Neural cell (in vitro differentiated cells): ENCODE measurements around the gene IFT122. TPM values are rescaled to one million over a fixed set of nuclear protein-coding genes. Genes with fewer than 3 reads are reported as not detected.

ENCODE experiments used
- H2AFZ ChIP-seq: fragments of 200-600, 300-800 bp; sonication (generic), shearing (Covaris generic); 2 replicates; pipeline ENCODE4 v1.6.0; 2014; ENCODE audit warnings: low read depth, mild to moderate bottlenecking, antibody characterized with exemption, low read length, moderate library complexity
- H3F3A ChIP-seq: fragments of 200-600 bp; shearing (Covaris generic); 2 replicates; pipeline ENCODE4 v1.6.1; 2016; ENCODE audit warnings: mild to moderate bottlenecking, moderate library complexity, mixed read lengths, antibody characterized with exemption, low read length; ENCODE audit not compliant: insufficient read depth, poor library complexity, severe bottlenecking
- H3K27ac ChIP-seq: fragments of 200-600, 300-800 bp; sonication (generic), shearing (Covaris generic); 2 replicates; pipeline ENCODE4 v1.5.1; 2014; ENCODE audit warnings: mild to moderate bottlenecking, low read length, moderate library complexity
- H3K27me3 ChIP-seq: fragments of 300-800, 200-600 bp; sonication (generic), shearing (Covaris generic); 2 replicates; pipeline ENCODE4 v1.6.0; 2014; ENCODE audit warnings: mild to moderate bottlenecking, low read depth, low read length, moderate library complexity; ENCODE audit not compliant: insufficient read depth
- H3K36me3 ChIP-seq: fragments of 300-800, 200-600 bp; sonication (generic), shearing (Covaris generic); 2 replicates; pipeline ENCODE4 v1.5.1; 2014; ENCODE audit warnings: mild to moderate bottlenecking, antibody characterized with exemption, low read length, moderate library complexity; ENCODE audit not compliant: insufficient read depth
- H3K4me2 ChIP-seq: fragments of 300-800, 200-600 bp; sonication (generic), shearing (Covaris generic); 2 replicates; pipeline ENCODE4 v1.6.0; 2014; ENCODE audit warnings: mild to moderate bottlenecking, low read length
- H3K4me3 ChIP-seq: fragments of 300-800, 200-600 bp; sonication (generic), shearing (Covaris generic); 2 replicates; pipeline ENCODE4 v1.5.1; 2014; ENCODE audit warnings: mild to moderate bottlenecking, low read length, moderate library complexity
- H3K79me2 ChIP-seq: fragments of 200-600 bp; shearing (Covaris generic); replicated peaks from 2 replicates; pipeline ENCODE4 v1.6.0; 2014; ENCODE audit warnings: mild to moderate bottlenecking, low read length, moderate library complexity; ENCODE audit not compliant: insufficient read depth
- H3K9ac ChIP-seq: fragments of 300-800, 200-600 bp; sonication (generic), shearing (Covaris generic); 2 replicates; pipeline ENCODE4 v1.6.1; 2016; ENCODE audit warnings: mild to moderate bottlenecking, low read length, mixed read lengths
- H3K9me2 ChIP-seq: fragments of 200-600 bp; shearing (Covaris generic); 2 replicates; pipeline ENCODE4 v1.6.1; 2016; ENCODE audit warnings: mild to moderate bottlenecking, low read length, mixed read lengths; ENCODE audit not compliant: insufficient read depth
- H3K9me3 ChIP-seq: fragments of 200-600, 300-800 bp; sonication (generic), shearing (Covaris generic); 2 replicates; pipeline ENCODE4 v1.6.1; 2016; ENCODE audit warnings: mild to moderate bottlenecking, mixed run types, low read length, moderate library complexity, mixed read lengths
- H4K20me1 ChIP-seq: fragments of 200-600 bp; shearing (Covaris generic); 2 replicates; pipeline ENCODE4 v1.6.1; 2016; ENCODE audit warnings: mild to moderate bottlenecking, mixed run types; ENCODE audit not compliant: insufficient read depth
- EP300 ChIP-seq: fragments of 450-650 bp; conservative IDR thresholded peaks from 2 replicates; pipeline ENCODE4 v1.6.1; 2014; ENCODE audit warnings: antibody characterized with exemption, mild to moderate bottlenecking, moderate library complexity; ENCODE audit not compliant: poor library complexity, severe bottlenecking
- EZH2 ChIP-seq: fragments of 200-600, 300-800 bp; shearing (Covaris generic), sonication (generic); IDR thresholded peaks from 2 replicates; pipeline ENCODE4 v1.6.1; 2014; ENCODE audit warnings: antibody characterized with exemption, low read length, borderline replicate concordance, mild to moderate bottlenecking; ENCODE audit not compliant: insufficient read depth, poor library complexity, severe bottlenecking
- MXI1 ChIP-seq: fragments of 450-650 bp; conservative IDR thresholded peaks from 2 replicates; pipeline ENCODE4 v1.6.1; 2014; ENCODE audit warnings: antibody characterized with exemption, mild to moderate bottlenecking; ENCODE audit not compliant: poor library complexity, severe bottlenecking
- POLR2AphosphoS5 ChIP-seq: IDR thresholded peaks from 2 replicates; pipeline ENCODE4 v1.6.1; 2012
- RAD21 ChIP-seq: fragments of 450-650 bp; conservative IDR thresholded peaks from 2 replicates; pipeline ENCODE4 v1.6.1; 2014; ENCODE audit warnings: antibody characterized with exemption, mild to moderate bottlenecking, moderate library complexity
- REST ChIP-seq: IDR thresholded peaks from 2 replicates; pipeline ENCODE4 v1.6.1; 2012; ENCODE audit warnings: borderline replicate concordance
- SMC3 ChIP-seq: fragments of 450-650 bp; conservative IDR thresholded peaks from 2 replicates; pipeline ENCODE4 v1.6.1; 2014; ENCODE audit warnings: antibody characterized with exemption, mild to moderate bottlenecking, moderate library complexity; ENCODE audit not compliant: poor library complexity
- TAF1 ChIP-seq: IDR thresholded peaks from 2 replicates; pipeline ENCODE4 v1.6.1; 2012; ENCODE audit warnings: low read depth
- polyA plus RNA-seq: library from polyadenylated mRNA; depleted of rRNA; stranded (reverse); fragments of >200 nt; gene quantifications from 2 replicates; pipeline ENCODE4 v1.2.3, GENCODE V29; 2014
- TF ChIP-seq, protein P1 (sequence below): fragments of 450-650 bp; IDR thresholded peaks from 2 replicates; pipeline ENCODE4 v1.5.1; 2014; ENCODE audit warnings: antibody characterized with exemption, mild to moderate bottlenecking, moderate library complexity; ENCODE audit not compliant: poor library complexity, severe bottlenecking

The IFT122 gene
- polyA plus RNA-seq, 1 donor from 2014 or later, result 28.3 TPM

DNA sequence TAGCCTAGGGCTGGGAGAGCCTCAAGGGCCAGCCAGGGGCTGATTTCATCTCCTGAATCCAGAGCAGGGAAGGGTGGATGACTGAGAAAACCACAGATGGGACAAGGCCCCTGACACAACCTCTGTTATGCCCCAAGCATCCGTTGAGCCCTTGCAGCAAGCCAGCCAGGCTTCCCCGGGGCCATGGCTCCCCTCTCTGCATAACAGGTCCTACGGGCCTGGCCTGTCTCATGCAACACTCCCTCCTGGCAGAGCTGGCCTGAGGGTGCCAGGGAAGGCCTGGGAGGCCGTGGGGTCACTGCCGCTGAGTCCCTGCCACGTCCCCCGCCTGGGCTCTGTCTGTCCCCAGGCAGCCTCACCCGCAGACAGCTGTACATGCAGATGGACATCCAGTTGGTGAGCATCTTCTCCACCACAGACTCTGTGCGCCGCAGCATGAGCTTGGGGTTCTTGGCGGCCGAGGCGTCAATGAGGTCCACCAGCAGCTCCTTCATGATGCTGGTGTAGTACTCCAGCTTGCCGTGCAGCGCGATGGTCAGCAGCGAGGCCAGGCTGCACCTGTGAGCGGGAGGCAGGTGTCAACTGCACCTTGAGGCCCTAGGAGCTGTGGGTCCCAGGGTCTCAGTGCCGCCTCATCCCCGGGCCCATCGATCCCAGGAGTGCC is 125.1 kb downstream of the IFT122 start:
- no peaks in the 10 kb centered on the region for H3K27me3 ChIP-seq
- H2AFZ ChIP-seq, result no peak overlapping the region
- no peaks in the 10 kb centered on the region for H3F3A ChIP-seq
- no peak for TF ChIP-seq TAF1
- no peak for TF ChIP-seq RAD21
- no peak for TF ChIP-seq EP300
- no peak for TF ChIP-seq MXI1
- TF ChIP-seq SMC3, result no peak
- no peak for TF ChIP-seq EZH2
- TF ChIP-seq REST, result no peak
- TF ChIP-seq, protein P1, sequence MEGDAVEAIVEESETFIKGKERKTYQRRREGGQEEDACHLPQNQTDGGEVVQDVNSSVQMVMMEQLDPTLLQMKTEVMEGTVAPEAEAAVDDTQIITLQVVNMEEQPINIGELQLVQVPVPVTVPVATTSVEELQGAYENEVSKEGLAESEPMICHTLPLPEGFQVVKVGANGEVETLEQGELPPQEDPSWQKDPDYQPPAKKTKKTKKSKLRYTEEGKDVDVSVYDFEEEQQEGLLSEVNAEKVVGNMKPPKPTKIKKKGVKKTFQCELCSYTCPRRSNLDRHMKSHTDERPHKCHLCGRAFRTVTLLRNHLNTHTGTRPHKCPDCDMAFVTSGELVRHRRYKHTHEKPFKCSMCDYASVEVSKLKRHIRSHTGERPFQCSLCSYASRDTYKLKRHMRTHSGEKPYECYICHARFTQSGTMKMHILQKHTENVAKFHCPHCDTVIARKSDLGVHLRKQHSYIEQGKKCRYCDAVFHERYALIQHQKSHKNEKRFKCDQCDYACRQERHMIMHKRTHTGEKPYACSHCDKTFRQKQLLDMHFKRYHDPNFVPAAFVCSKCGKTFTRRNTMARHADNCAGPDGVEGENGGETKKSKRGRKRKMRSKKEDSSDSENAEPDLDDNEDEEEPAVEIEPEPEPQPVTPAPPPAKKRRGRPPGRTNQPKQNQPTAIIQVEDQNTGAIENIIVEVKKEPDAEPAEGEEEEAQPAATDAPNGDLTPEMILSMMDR, result no peak
- TF ChIP-seq POLR2AphosphoS5, result no peak
- H3K27ac ChIP-seq, result no peak overlapping the region
- H4K20me1 ChIP-seq, result no peaks in the 10 kb centered on the region
- no peaks in the 10 kb centered on the region for H3K79me2 ChIP-seq
- H3K4me3 ChIP-seq, result no peak overlapping the region
- H3K9ac ChIP-seq, result no peak overlapping the region
- H3K36me3 ChIP-seq, result no peaks in the 10 kb centered on the region
- no peaks in the 10 kb centered on the region for H3K9me2 ChIP-seq
- H3K4me2 ChIP-seq, result no peak overlapping the region
- no peaks in the 10 kb centered on the region for H3K9me3 ChIP-seq

DNA sequence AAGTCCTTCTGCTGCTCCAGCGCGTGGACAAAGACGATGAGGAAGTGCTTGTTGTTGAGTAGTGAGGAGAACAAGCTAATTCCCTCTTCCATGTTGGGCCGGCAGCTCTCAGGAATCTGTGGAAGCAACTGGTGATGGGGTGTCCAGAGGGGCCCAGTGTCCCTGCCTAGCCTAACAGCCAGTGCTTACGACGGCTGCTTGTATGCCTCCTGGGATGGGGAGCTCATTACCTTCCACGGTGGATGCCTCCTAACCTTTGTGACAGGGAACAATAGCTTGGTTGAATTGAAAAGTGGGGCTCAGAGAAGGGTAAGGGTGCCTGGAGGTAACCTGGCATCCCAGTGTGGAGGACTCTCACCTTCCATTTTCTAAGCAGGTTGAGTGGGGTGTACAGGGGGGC is 125.9 kb downstream of the IFT122 start:
- no peaks in the 10 kb centered on the region for H3K79me2 ChIP-seq
- H4K20me1 ChIP-seq, result no peaks in the 10 kb centered on the region
- H2AFZ ChIP-seq, result no peak overlapping the region
- H3K27me3 ChIP-seq, result no peaks in the 10 kb centered on the region
- no peaks in the 10 kb centered on the region for H3K36me3 ChIP-seq
- no peak overlapping the region for H3K4me3 ChIP-seq
- no peak overlapping the region for H3K9ac ChIP-seq
- no peaks in the 10 kb centered on the region for H3K9me2 ChIP-seq
- H3F3A ChIP-seq, result no peaks in the 10 kb centered on the region
- H3K9me3 ChIP-seq, result no peaks in the 10 kb centered on the region
- H3K27ac ChIP-seq, result no peak overlapping the region
- no peak overlapping the region for H3K4me2 ChIP-seq
- TF ChIP-seq POLR2AphosphoS5, result no peak
- TF ChIP-seq REST, result no peak
- no peak for TF ChIP-seq EP300
- no peak for TF ChIP-seq SMC3
- TF ChIP-seq RAD21, result no peak
- TF ChIP-seq, protein P1, result no peak
- no peak for TF ChIP-seq TAF1
- no peak for TF ChIP-seq MXI1
- TF ChIP-seq EZH2, result no peak
